Lower leg skin (tissue), 4 donors: ENCODE data around the gene POLR1C. TPM values are rescaled to one million over a fixed set of nuclear protein-coding genes. Genes with fewer than 3 reads are reported as not detected.

ENCODE experiments used
- DNase-seq, 2 donors: peaks; one replicate each; pipeline ENCODE4 v3.0.0-alpha.2; 2019; ENCODE audit warnings: low spot score in 2 of 2
- H3K4me3 ChIP-seq: fragments of 200-600 bp; sonication (generic); 2 replicates; pipeline ENCODE4 v1.5.1; 2017; ENCODE audit warnings: mild to moderate bottlenecking, low read depth; ENCODE audit not compliant: poor library complexity, severe bottlenecking
- CTCF ChIP-seq, 3 donors: fragments of 450-650 bp; IDR thresholded peaks; one replicate each; pipeline ENCODE4 v1.5.1; 2016; ENCODE audit warnings: antibody characterized with exemption in 3 of 3, mild to moderate bottlenecking in 3 of 3, moderate library complexity in 2 of 3
- POLR2A ChIP-seq, 2 donors: fragments of 450-650 bp; IDR thresholded peaks; one replicate each; pipeline ENCODE4 v1.6.1; 2016 to 2017; ENCODE audit warnings: antibody characterized with exemption in 2 of 2, mild to moderate bottlenecking in 1 of 2, moderate library complexity in 1 of 2
- WGBS, 2 donors: methylation state at CpG; one replicate each; pipeline ENCODE4 v1.1.5; 2018; 5-methylcytosine and 5-hydroxymethylcytosine counted together
- intact Hi-C: fragments of 100-400 bp; cut with DNase I; formaldehyde crosslinking; loops from one replicate; pipeline ENCODE4 v1.15.0; 2023; ENCODE audit warnings: low total_unique reads
- total RNA-seq, 4 donors: library from RNA; depleted of rRNA; stranded (reverse); fragments of >200 nt; gene quantifications; one replicate each; pipeline ENCODE4 v1.1.0, GENCODE V29; 2016

The POLR1C gene
- total RNA-seq, 4 donors from 2014 or later: 29.7 to 38.0 (median 32.4) TPM

- intact Hi-C loops: no loop called here
- WGBS, 2 donors: 50 to 57% methylated on average over 1 of the region's 1 CpG
- no peak for DNase-seq
- no peak for TF ChIP-seq POLR2A (IDR thresholded peaks at IDR 0.05)
- TF ChIP-seq CTCF (IDR thresholded peaks at IDR 0.05): no peak
- H3K4me3 ChIP-seq: no peak overlapping the region
Observed at GRCh38 chr6:43471399-43471798, 45.5 kb upstream of the POLR1C start.

- intact Hi-C loops: no loop called here
- no peak for DNase-seq
- TF ChIP-seq CTCF (IDR thresholded peaks at IDR 0.05): no peak
- no peak for TF ChIP-seq POLR2A (IDR thresholded peaks at IDR 0.05)
- H3K4me3 ChIP-seq: no peak overlapping the region
- WGBS, 2 donors: 91 to 94% methylated on average over 4 of the region's 4 CpGs
Observed at GRCh38 chr6:43472515-43472914, 44.4 kb upstream of the POLR1C start.

- TF ChIP-seq CTCF (IDR thresholded peaks at IDR 0.05): no peak
- no peak for TF ChIP-seq POLR2A (IDR thresholded peaks at IDR 0.05)
- intact Hi-C loops: no loop called here
- H3K4me3 ChIP-seq: no peak overlapping the region
- 86 to 90% methylated on average over 6 of the region's 6 CpGs for WGBS, 2 donors
- DNase-seq: no peak
Observed at GRCh38 chr6:43475516-43475915, 41.4 kb upstream of the POLR1C start.

- no peak for TF ChIP-seq POLR2A (IDR thresholded peaks at IDR 0.05)
- no peak for TF ChIP-seq CTCF (IDR thresholded peaks at IDR 0.05)
Observed at GRCh38 chr6:43476746-43477145, 40.1 kb upstream of the POLR1C start.

GRCh38 chr6:43477235-43478007, 39.5 kb upstream of the POLR1C start, which contains the start of gene TJAP1:
Gene TJAP1 (plus strand): TSS chr6:43477570. CDS start chr6:43499002, 21,432 bp downstream.
- TF ChIP-seq POLR2A (IDR thresholded peaks at IDR 0.05) (no peak), CTCF (IDR thresholded peaks at IDR 0.05) (no peak)
- DNase-seq: peak; percentile 89 to 98
- WGBS, 2 donors: 1 to 2% methylated on average over 34 of the region's 34 CpGs

More at GRCh38 chr6:43476746-43477145, 40.1 kb upstream of the POLR1C start:
- no peak overlapping the region for H3K4me3 ChIP-seq
- intact Hi-C loops: no loop called here
- 24 to 36% methylated on average over 2 of the region's 2 CpGs for WGBS, 2 donors
- DNase-seq: no peak

More at GRCh38 chr6:43477235-43478007, 39.5 kb upstream of the POLR1C start, which contains the start of gene TJAP1:
- intact Hi-C loops: no loop called here
- H3K4me3 ChIP-seq: peak within 1 kb of the TSS; percentile 55
